Amygdala (tissue), 56 donors: ENCODE measurements around the gene GEMIN7.
A peak's percentile ranks its signal among the peaks of the same experiment; 100 is the strongest.

ENCODE experiments used
- DNase-seq, 56 donors: peaks; one replicate each; lab custom pipeline; 2025; lab: John Stamatoyannopoulos, UW

The GEMIN7 gene

GRCh38 chr19:45059258-45059965 is 19.6 kb upstream of the GEMIN7 start:
- DNase-seq: peak in 53 of 56 donors; percentile 12 to 92 (median 58)

- DNase-seq: no peak
Observed at GRCh38 chr19:45061965-45062364, 17.1 kb upstream of the GEMIN7 start.

- no peak for DNase-seq
Observed at GRCh38 chr19:45063851-45064801, 14.9 kb upstream of the GEMIN7 start.

- no peak for DNase-seq
Observed at GRCh38 chr19:45066921-45067661, 12.0 kb upstream of the GEMIN7 start.

- DNase-seq: no peak
Observed at GRCh38 chr19:45068041-45068440, 11.0 kb upstream of the GEMIN7 start.

- no peak for DNase-seq
Observed at GRCh38 chr19:45069056-45069455, 10.0 kb upstream of the GEMIN7 start.

- DNase-seq: no peak
Observed at GRCh38 chr19:45070214-45070613, 8.8 kb upstream of the GEMIN7 start.

- no peak for DNase-seq
Observed at GRCh38 chr19:45070861-45071544, 8.1 kb upstream of the GEMIN7 start.

GRCh38 chr19:45071545-45071938 is 7.5 kb upstream of the GEMIN7 start:
- DNase-seq: no peak

- peak in 3 of 56 donors; percentile 19 to 46 (median 26) for DNase-seq
Observed at GRCh38 chr19:45071969-45072790, 6.9 kb upstream of the GEMIN7 start.

- no peak for DNase-seq
Observed at GRCh38 chr19:45074744-45075300, 4.2 kb upstream of the GEMIN7 start.

- DNase-seq: peak in 28 of 56 donors; percentile 14 to 54 (median 28)
Observed at GRCh38 chr19:45075301-45076028, 3.6 kb upstream of the GEMIN7 start.

- DNase-seq: peak in 12 of 56 donors; percentile 7 to 46 (median 20)
Observed at GRCh38 chr19:45076029-45076850, 2.8 kb upstream of the GEMIN7 start, which contains the start of gene ZNF296. Gene ZNF296, minus strand, starts transcription at chr19:45076478. Its CDS starts 105 bp downstream, at chr19:45076373.

GRCh38 chr19:45076851-45077730 is 2.0 kb upstream of the GEMIN7 start:
- no peak for DNase-seq

GRCh38 chr19:45078390-45079062 is 534 bp upstream of the GEMIN7 start:
- no peak for DNase-seq

- DNase-seq: no peak
Observed at GRCh38 chr19:45079911-45080370, 881 bp downstream of the GEMIN7 start.
